ENCODE data around the gene NPTXR. TPM values are rescaled to one million over a fixed set of nuclear protein-coding genes. Genes with fewer than 3 reads are reported as not detected.

The NPTXR gene
- total and polyA plus RNA-seq, 10 of the 15 experiments (the other 5 are each of a cell fraction or from before 2014, with no cell fraction given) = 0.02 to 0.38 (median 0.07) TPM; not detected in 2

- in situ Hi-C loops (cut with MboI) = no loop called here
- no peak overlapping the region for H3K4me2 ChIP-seq (ENCODE audit: control insufficient read depth, insufficient read depth)
- CTCF ChIA-PET = no interaction called here
- no peak for TF ChIP-seq KLF5 (IDR thresholded peaks at IDR 0.05; ENCODE audit: partially characterized antibody)
- TF ChIP-seq YBX1 (IDR thresholded peaks at IDR 0.05) = no peak
- TF ChIP-seq, protein P1, sequence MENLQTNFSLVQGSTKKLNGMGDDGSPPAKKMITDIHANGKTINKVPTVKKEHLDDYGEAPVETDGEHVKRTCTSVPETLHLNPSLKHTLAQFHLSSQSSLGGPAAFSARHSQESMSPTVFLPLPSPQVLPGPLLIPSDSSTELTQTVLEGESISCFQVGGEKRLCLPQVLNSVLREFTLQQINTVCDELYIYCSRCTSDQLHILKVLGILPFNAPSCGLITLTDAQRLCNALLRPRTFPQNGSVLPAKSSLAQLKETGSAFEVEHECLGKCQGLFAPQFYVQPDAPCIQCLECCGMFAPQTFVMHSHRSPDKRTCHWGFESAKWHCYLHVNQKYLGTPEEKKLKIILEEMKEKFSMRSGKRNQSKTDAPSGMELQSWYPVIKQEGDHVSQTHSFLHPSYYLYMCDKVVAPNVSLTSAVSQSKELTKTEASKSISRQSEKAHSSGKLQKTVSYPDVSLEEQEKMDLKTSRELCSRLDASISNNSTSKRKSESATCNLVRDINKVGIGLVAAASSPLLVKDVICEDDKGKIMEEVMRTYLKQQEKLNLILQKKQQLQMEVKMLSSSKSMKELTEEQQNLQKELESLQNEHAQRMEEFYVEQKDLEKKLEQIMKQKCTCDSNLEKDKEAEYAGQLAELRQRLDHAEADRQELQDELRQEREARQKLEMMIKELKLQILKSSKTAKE (IDR thresholded peaks at IDR 0.05; ENCODE audit: low read depth, poor library complexity, severe bottlenecking) = no peak
- no peak for TF ChIP-seq HDAC6 (IDR thresholded peaks at IDR 0.05; ENCODE audit: unreplicated experiment)
- TF ChIP-seq EGR1 (IDR thresholded peaks at IDR 0.05; ENCODE audit: borderline replicate concordance in 1 of 2, low read depth in 2 of 2, low read length in 2 of 2) = no peak
- TF ChIP-seq KDM1A (IDR thresholded peaks at IDR 0.05; ENCODE audit: borderline replicate concordance) = no peak
- TF ChIP-seq, protein P2, sequence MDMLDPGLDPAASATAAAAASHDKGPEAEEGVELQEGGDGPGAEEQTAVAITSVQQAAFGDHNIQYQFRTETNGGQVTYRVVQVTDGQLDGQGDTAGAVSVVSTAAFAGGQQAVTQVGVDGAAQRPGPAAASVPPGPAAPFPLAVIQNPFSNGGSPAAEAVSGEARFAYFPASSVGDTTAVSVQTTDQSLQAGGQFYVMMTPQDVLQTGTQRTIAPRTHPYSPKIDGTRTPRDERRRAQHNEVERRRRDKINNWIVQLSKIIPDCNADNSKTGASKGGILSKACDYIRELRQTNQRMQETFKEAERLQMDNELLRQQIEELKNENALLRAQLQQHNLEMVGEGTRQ (IDR thresholded peaks at IDR 0.05; ENCODE audit: borderline replicate concordance, low read depth, low read length) = no peak
- TF ChIP-seq, protein P3, sequence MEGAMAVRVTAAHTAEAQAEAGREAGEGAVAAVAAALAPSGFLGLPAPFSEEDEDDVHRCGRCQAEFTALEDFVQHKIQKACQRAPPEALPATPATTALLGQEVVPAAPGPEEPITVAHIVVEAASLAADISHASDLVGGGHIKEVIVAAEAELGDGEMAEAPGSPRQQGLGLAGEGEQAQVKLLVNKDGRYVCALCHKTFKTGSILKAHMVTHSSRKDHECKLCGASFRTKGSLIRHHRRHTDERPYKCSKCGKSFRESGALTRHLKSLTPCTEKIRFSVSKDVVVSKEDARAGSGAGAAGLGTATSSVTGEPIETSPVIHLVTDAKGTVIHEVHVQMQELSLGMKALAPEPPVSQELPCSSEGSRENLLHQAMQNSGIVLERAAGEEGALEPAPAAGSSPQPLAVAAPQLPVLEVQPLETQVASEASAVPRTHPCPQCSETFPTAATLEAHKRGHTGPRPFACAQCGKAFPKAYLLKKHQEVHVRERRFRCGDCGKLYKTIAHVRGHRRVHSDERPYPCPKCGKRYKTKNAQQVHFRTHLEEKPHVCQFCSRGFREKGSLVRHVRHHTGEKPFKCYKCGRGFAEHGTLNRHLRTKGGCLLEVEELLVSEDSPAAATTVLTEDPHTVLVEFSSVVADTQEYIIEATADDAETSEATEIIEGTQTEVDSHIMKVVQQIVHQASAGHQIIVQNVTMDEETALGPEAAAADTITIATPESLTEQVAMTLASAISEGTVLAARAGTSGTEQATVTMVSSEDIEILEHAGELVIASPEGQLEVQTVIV (IDR thresholded peaks at IDR 0.05; ENCODE audit: borderline replicate concordance, partially characterized antibody) = no peak
- TF ChIP-seq SMARCA5 (IDR thresholded peaks at IDR 0.05) = no peak
- no peak for TF ChIP-seq KAT2A (conservative IDR thresholded peaks at IDR 0.05; ENCODE audit: control insufficient read depth, low read depth, low read length)
- no peak for DNase-seq (ENCODE audit: low read depth, low spot score)
- ATAC-seq = no peak
- H2AFZ ChIP-seq (ENCODE audit: control insufficient read depth, low read depth, low read length) = no peak overlapping the region
- peaks cover 0 to 2% of the 10 kb centered on the region in 2 experiments for H3K27me3 ChIP-seq (replicated peaks in 1 of 2; ENCODE audit: control insufficient read depth in 2 of 2, insufficient read depth in 2 of 2, low read length in 1 of 2)
- no peak overlapping the region for H3K9ac ChIP-seq (ENCODE audit: control insufficient read depth, insufficient read depth, low read length)
- H4K20me1 ChIP-seq (ENCODE audit: control insufficient read depth, insufficient read depth) = no peaks in the 10 kb centered on the region
- intact Hi-C loops (cut with micrococcal nuclease; ENCODE audit: unreplicated experiment) = no loop called here
- BruUV-seq (replicated peaks) = no TSS peak
- no peaks in the 10 kb centered on the region for H3K36me3 ChIP-seq (ENCODE audit: control insufficient read depth in 2 of 2, insufficient read depth in 2 of 2, low read length in 1 of 2)
- H3K4me1 ChIP-seq (ENCODE audit: control insufficient read depth, insufficient read depth, low read length) = no peaks in the 10 kb centered on the region
- 48% methylated on average over 6 of the region's 6 CpGs for WGBS (ENCODE audit: insufficient coverage, insufficient replicate concordance, low lambda C conversion rate, missing lambda C conversion rate)
- no peaks in the 10 kb centered on the region for H3K79me2 ChIP-seq (ENCODE audit: control insufficient read depth, insufficient read depth, low read length)
- SMC1A ChIA-PET (ENCODE audit: uncharacterized antibody, unreplicated experiment) = no interaction called here
- no peak for FAIRE-seq
- POLR2A ChIA-PET = no interaction called here
- RAD21 ChIA-PET (ENCODE audit: unreplicated experiment) = no interaction called here
- no peak overlapping the region for H3K27ac ChIP-seq (ENCODE audit: control insufficient read depth, insufficient read depth)
- H3K4me3 ChIP-seq = no peak overlapping the region
- no peaks in the 10 kb centered on the region for H3K9me3 ChIP-seq (replicated peaks; ENCODE audit: control insufficient read depth, insufficient read depth, low read length)
Measured at GRCh38 chr22:38817196-38817595, 26.6 kb downstream of the NPTXR start.

Data from GM12878 (cell line).